ENCODE results near the gene ZNF335.
A peak's percentile ranks its signal among the peaks of the same experiment; 100 is the strongest.
"Not testable (repeated sequence)": the region's sequence is repeated elsewhere in the genome, so short reads cannot be mapped to it uniquely, and the experiment has no call there.

The ZNF335 gene

DNA sequence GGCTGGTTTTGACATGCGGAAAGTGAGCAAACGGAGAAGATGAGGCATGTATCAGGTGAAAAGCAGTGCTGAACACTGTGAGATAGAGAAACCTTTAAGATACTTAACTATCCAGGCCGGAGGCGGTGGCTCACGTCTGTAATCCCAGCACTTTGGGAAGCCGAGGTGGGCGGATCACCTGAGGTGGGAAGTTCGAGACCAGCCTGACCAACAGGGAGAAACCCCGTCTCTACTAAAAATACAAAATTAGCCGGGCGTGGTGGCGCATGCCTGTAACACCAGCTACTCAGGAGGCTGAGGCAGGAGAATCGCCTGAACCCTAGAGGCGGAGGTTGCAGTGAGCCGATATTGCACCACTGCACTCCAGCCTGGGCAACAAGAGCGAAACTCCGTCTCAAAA lies 40.3 kb downstream of the ZNF335 start:
- FAIRE-seq = not testable (repeated sequence)

DNA sequence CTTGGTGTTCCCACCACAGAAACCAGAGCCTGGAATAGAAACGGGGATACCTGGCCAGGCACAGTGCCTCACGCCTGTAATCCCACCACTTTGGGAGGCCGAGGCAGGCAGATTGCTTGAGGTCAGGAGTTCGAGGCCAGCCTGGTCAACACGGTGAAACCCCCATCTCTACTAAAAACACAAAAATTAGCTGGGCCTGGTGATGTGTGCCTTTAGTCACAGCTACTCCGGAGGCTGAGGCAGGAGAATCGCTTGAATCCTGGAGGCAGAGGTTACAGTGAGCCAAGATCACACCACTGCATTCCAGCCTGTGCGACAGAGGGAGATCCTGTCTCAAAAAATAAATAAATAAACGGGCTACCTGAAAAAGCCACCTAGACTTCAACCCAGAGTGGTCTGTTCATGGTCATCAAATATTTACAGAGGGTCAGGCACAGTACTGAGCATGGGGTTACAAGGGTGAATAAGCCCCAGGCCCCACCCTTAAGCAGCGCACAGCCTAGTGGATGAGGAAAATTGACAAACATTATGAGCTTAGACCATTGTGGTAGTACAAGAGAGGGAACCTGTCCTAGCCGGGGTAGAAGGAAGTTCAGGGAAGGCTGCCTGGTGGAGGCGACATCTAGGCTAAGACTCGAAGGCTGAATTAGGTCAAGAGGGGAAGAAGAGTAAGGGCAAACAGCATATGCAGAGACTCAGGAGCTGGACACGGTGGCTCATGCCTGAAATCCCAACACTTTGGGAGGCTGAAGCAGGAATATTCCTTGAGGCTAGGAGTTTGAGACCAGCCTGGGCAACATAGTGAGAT lies 44.7 kb downstream of the ZNF335 start:
- FAIRE-seq = no peak

DNA sequence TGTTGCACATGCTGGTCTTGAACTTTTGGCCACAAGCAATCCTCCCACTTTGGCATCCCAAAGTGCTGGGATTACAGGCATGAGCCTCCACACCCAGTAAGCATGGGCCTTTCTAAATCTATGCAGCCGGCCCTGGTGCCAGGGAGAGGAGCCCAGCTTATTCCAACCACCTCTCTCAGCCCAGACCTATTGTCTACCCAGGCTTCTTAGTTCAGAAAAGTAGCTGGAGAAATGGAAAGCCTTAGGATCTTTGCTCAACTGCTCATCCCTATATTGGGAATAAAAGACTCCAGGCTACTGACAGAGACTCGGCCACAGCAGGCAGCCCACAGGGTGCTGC lies 45.3 kb downstream of the ZNF335 start:
- FAIRE-seq = no peak

DNA sequence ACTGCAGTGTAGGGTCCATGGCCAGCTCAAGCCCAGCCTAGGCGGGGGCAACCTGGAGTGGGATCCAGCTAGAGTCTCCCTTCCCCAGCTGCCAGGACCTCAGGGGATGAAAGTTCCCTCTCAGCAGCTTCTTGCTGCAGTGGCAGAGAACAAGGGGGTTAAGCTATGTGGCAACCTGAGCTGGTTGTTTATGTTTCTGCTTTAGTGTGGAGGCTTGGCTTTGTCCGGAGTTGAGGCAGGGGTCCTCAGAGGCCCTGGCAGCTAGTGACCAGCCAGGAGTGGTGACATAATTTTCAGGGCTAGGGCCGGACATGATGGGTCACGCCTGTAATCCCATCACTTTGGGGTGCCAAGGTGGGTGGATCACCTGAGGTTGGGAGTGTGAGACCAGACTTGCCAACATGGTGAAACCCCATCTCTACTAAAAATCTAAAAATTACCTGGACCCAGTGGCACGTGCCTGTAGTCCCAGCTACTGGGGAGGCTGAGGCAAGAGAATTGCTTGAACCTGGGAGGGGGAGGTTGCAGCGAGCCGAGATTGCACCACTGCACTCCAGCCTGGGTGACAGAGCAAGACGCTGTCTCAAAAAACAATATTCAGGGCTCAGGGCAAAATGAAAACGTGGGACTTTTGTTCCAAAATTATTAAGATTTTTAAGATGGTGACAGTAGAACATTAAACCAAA lies 46.0 kb downstream of the ZNF335 start:
- FAIRE-seq = no peak

DNA sequence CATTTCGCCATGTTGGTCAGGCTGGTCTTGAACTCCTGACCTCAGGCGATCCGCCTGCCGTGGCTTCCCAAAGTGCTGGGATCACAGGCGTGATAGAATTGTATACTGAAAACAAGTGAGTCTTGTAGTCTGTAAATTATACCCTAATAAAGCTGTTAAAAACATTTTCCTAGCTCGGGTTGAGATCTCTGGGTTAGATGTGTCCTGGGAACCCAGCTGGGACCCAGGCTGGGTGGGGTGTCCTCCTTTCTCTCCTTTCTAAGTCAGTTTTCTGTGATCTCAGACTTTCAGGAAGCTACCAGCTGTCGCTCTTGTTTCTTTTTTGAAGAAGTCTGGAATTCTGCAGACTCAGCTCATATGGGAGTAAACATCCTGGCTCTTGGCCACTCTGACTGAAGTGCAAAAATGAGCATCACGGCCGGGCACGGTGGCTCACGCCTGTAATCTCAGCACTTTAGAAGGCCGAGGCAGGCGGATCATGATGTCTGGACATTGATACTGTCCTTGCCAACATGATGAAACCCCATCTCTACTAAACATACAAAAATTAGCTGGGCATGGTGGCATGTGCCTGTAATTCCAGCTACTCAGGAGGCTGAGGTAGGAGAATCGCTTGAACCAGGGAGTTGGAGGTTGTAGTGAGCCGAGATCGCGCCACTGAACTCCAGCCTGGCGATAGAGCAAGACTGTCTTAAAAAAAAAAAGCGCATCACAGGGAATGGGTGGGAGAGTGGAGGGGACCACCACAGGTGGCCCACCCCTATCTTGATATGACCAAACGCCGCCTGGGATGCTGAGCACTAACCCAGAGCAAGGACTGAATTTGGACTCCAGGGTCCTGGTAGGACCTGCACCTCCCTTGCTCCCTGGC lies 47.4 kb downstream of the ZNF335 start:
- FAIRE-seq = peak; percentile 88

DNA sequence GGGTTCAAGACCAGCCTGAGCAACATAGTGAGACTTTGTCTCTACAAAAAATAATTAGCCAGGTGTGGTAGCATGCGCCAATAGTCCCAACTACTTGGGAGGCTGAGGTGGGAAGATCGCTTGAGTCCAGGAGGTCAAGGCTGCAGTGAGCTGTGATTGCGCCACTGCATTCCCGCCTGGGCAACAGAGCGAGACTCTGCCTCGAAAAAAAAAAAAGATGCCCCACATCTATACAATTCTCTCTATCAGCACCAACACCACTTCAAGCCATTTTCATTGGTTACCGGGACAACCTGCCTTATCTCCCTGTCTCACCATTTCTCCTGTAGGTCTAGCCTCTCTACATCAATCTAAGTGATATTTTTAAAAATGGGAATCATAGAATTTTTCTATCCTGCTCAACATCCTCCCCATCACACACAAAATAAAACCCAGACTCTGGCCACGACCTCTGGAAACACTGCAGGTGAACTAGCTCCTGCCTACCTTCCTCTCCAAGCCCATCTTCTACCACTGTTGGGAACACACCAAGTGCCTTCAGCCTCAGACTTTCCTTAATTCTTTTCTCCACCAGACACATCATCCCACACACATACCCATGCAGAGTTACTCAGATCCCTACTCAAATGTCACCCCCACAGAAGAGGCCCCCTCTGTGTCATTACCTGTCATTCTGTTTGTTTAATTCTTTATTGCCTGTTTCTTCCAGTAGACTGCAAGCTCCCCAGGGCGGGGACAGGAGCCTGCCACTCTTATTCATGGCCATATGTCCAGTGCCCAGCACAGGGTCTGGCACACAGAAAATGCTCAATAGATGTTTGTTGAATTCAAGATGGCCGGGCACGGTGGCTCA lies 50.4 kb downstream of the ZNF335 start:
- FAIRE-seq = no peak

DNA sequence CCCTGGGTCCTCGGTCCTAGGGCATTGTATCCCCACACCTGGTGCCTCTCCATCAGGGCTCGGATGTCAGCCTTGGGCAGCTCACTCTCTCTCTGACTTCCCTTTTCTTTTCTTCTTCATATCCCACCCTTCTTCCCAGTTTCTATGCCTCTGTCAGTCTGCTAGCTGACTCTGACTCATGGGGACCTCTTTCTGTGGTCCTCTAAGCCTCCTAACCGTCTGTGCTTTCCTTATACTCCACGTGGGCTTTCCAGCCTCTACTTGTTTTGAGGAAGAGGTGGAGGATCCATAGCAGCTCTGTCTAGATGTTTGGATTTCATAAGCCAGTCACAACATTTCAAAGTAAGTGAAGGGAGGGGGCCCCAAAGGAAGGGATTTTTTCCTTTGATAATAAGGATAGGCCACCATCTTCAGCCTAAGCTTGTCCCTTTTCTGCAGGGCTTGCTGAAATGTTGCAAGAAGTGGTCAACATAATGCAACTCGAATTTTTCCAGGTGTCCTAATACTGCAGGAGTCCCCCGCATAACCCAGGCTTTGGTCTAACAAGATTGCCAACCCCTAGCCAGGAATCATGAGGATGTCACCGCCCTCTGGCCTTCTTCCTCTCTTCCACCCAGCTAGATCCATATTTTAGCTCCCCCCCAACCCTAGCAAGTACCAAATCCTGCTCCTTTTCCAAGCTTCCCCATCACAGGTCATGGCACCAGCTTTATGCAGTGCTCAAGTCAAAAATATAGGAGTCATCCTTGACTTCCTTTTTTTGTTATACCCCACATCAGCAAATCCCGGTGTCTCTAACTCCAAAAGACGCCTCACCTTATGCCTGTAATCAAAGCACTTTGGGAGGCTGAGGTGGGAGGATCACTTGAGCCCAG lies 51.3 kb downstream of the ZNF335 start:
- no peak for FAIRE-seq

DNA sequence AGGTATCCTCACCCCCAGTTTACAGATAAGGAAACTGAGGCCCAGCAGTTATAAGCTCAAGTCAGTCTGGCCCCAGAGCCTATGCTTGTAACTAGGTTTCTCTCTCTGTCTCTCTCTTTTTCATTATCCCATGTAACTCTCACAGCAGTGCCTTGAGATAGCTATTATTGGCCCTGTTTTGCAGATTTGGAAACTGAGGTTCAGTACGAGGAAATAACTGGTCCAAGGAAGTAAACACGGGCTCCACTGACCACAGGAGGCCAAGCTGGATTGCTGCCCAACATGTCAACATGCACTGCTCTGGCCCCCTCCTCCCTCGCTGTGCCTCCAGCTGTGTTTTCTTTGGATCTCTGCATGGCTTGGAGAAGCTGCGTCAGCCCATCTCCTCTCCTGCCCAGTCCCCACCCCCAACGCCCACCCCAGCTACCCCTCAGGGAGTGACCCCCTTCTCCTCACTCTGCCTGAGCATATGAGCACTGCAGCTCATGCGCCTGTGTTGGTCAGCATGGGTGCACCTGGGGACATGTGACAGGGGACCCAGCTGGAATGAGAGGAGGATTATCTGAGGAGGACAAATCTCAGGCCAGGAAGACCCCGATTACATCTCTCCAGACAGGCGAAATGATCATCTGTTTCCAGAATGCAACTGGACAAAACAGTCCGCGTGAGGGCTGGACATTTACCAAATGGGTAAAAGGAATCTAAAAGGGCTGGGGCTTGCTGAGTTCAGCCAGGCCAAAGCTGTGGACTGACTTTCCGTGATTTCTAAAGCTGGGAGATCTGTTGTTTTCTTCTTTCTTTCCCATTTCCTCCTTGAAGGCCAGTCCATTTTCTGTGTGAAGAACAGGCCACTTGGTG lies 52.2 kb downstream of the ZNF335 start:
- FAIRE-seq = no peak

DNA sequence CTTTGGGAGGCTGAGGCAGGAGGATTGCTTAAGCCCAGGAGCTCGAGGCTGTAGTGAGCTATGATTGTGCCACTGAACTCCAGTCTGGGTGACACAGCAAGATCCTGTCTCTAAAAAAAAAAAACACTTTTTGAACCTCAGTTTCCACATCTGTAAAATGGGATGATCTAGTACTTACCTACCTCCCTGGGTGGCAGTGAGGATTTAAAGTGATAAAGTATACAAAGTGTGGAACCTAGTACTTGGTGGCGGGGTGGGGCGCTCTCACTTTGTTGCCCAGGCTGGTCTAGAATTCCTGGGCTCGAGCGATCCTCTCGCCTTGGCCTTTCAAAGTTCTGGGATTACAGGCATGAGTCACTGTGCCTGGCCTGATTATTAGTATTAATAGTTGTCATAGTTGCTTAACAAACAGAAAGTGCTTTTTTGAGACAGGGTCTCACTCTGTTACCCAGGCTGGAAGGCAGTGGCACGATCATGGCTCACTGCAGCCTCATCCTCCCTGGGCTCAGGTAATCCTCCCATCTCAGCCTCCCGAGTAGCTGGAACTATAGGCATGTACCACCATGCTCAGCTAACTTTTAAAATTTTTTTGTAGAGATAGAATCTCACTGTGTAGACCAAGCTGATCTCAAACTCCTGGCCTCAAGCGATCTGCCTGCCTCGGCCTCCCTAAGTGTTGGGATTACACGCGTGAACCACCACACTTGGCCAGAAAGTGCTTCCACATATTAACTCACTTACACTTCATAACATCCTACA lies 53.0 kb downstream of the ZNF335 start:
- no peak for FAIRE-seq

DNA sequence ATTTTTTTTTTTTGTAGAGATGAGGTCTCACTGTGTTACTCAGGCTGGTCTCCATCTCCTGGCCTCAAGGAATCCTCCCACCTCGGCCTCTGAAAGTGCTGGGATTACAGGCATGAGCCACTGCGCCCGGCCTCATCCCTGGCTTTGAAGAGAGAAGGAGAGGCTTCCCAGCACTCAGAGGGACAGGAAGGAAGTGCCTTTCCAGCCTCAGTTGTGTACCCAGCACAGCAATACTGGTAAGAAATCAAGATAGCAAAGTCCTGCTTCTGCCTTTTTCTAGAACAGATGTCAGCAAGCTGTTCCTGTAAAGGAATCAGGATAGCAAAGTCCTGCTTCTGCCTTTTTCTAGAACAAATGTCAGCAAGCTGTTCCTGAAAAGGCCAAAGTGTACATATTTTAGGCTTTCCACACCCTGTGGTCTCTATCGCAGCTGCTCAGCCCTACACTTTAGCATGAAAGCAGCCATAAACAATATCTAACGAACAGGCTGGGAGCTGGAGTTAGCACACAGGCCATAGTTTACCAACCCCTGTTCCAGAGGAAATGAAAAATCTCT lies 53.7 kb downstream of the ZNF335 start:
- FAIRE-seq = no peak

DNA sequence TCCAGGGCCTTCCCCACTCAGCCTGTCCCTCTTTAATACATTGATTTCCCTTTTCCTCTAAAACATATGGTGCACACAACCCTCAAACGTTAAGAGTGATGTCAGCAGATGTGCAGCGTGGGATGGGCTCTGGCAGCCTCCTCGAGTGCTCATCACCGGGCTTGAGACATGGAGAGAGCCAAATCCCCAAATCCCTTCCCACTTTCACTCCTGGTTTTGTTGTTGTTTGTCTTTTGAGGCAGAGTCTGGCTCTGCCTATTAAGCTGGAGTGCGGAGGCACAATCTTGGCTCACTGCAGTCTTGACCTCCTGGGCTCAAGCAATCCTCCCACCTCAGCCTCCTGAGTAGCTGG lies 54.2 kb downstream of the ZNF335 start:
- no peak for FAIRE-seq

DNA sequence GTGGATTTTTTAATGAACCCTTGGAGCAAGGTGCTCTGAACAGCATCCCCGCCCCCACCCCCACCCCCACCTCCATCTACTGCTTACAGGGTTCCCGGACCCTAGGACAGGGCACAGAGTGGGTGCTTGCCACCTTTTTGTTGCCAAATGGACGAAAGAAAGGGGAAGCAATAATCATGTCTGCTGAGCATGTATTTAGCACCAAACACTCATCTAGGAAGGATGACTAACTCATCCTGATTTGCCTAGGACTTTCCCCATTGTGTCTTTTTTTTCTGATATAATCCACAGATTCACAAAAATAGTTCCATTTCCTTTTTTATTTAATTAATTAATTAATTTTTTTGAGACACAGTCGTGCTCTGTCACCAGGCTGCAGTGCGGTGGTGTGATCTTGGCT lies 58.9 kb downstream of the ZNF335 start:
- no peak for FAIRE-seq

DNA sequence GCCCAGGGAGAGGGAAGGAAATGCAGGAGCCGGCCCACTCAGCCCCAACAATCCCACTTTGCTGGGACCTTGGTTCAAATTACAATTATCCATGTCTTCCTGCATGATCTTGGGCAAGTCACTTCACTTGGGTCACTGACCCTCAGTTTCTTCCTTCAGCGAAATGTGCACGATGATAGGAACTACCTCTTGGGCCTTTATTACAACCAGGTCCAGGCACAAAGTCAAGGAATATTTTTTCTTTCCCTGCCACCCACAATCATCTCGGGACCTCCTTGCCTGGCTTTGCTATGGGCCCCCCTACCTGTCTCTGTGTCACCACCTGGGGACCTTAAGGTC lies 59.7 kb downstream of the ZNF335 start:
- FAIRE-seq = no peak

DNA sequence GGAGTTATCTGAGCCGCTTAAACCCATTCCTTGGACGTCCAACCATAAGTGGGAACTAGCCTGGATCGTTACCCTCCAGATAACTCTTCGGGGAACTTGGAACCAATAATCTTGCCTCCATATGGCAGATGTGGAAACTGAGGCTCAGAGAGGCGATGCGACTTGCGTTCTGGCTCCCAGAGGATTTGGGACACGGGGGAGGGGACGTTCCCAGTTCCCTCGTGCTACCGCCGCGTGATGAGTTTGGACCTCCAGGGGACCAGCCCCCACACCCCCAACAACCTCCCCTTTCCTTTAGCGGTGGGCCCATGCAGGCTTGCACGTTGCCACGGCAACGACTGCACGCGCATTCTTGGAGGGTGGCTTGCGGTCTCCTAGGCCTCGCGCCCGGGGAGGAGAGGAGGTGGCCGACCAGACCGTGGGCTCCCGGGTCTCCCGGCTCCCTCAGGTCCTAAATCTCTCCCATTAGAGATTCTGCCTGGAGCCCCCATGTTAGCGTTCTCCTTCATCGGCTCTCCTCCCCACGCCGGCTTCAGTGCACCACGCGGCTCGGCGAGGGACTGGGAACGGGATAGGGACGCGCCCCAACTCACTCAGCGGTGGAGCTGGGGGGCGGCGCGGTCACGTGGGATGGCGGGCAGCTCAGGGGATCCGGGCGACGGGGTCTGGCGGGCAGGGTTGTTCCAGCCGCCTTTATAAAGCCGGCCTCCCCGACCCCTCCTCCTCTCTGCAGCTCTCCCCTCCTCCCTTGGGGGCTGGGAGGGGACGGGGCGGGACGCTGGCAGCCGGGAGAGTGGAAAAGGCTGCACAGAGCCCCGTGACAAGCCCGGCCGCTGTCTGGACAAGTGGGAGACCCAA lies 60.3 kb downstream of the ZNF335 start, which contains the start of gene PLTP:
Gene PLTP, minus strand, starts transcription at position 670 of the 858 bp plus-strand sequence. CDS start 703 bp downstream, outside the sequence.
- FAIRE-seq = no peak

DNA sequence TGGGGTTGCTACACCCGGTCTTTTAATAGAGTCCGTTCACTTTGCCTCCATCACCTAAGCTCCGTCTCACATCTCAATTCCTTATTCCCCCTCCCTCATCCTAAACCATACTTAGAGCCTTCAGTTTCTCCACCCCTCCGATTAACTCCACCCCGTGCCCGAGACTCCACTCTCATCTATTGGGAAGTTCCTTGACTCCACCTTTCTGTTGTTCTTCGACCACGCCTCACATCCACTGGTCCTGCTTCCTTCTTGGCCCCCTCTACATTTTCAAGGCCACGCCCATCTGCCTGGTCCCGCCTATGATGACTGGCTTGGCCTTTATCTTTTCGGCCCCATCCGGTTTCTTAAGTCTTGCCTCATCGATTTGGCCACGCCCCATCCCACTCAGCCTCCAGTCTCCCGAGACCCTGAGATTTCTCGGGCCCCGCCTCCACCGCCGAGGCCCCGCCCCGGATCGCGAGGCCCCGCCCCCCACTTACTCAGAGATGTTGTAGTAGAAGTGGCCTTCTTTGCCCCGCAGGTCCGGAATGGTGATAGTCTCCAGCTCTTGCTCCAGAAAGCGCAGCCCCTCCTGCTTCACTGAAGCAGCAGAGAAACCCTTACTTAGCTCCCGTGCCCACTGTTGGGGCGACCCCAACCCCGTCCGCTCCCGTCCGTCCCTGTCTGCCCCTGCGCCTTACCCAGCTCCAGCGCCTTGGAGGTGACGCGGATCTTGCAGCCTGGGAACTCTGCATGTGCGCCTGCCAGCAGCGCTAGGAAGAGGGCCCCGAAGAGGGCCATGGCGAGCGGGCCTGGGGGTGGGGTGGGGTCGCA lies 61.1 kb downstream of the ZNF335 start:
- FAIRE-seq = peak; percentile 72

DNA sequence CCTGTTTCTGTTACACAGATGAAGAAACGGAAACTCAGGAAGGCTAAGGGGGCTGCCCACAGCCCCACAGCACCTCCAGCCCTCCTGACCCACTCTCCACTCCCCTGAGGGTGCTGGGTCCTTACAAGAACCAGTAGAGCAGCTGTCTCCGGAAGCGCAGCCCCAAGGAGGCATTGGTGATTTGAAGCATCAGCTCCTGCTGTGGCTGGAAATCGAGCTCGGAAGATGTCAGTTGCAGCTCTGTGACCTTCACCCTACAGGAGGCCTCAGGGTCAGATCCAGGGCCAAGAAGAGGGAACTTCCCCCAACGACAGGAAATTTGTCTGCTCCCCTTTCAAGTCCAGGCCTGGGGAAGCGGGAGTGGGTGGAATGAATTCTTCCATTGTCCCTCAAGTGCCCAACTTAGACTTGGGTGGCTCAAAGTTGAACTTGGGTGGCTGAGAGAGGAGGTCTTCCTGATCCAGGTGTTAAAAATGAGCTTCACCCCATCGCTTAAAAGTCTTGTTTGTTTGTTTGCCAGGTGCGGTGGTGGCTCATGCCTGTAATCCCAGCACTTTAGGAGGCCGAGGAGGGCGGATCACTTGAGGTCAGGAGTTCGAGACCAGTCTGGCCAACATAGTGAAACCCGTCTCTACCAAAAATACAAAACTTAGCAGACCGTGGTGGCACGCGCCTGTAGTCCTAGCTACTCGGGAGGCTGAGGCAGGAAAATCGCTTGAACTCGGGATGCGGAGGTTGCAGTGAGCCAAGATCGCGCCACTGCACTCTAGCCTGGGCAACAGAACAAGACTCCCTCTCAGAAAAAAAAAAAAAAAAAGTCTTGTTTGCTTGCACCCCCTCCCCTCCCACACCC lies 62.0 kb downstream of the ZNF335 start:
- no peak for FAIRE-seq

Measured in endometrium (tissue), 2 donors.